ENCODE measurements around the gene AGRN. TPM values are rescaled to one million over a fixed set of nuclear protein-coding genes. Genes with fewer than 3 reads are reported as not detected.

Gene AGRN
- total and polyA plus RNA-seq, 4 donors, result 1.8 to 22.4 (median 16.9) TPM

- peaks cover 0 to 13% (median 3%) of the 10 kb centered on the region in 4 donors for H3K36me3 ChIP-seq (ENCODE audit: control insufficient read depth in 4 of 4, insufficient read depth in 3 of 4, low read depth in 1 of 4, low read length in 3 of 4)
- TF ChIP-seq RXRA (IDR thresholded peaks at IDR 0.05) (no peak), MAX (IDR thresholded peaks at IDR 0.05) (no peak), SP1 (IDR thresholded peaks at IDR 0.05) (no peak), NR2F2 (IDR thresholded peaks at IDR 0.05) (no peak), CTCF (IDR thresholded peaks at IDR 0.05; ENCODE audit: low read depth, low read length, missing input control) (no peak)
- 95% methylated on average over 15 of the region's 15 CpGs for WGBS
- DNase-seq (ENCODE audit: low spot score), result no peak
- peaks cover 0 to 2% (median under 1%) of the 10 kb centered on the region in 4 donors for H3K4me1 ChIP-seq (ENCODE audit: control insufficient read depth in 4 of 4, insufficient read depth in 4 of 4, low read length in 3 of 4)
- no peak overlapping the region for H3K27ac ChIP-seq (ENCODE audit: low read depth in 1 of 2, low read length in 2 of 2)
- H3K9me3 ChIP-seq (ENCODE audit: control insufficient read depth in 4 of 4, low read length in 3 of 4), result no peaks in the 10 kb centered on the region
- no peak overlapping the region for H3K9ac ChIP-seq (ENCODE audit: low read depth in 1 of 2, low read length in 2 of 2)
- no peak overlapping the region for H3K4me3 ChIP-seq (ENCODE audit: low read depth in 1 of 3, low read length in 3 of 3)
- H3K27me3 ChIP-seq (ENCODE audit: control insufficient read depth in 4 of 4, insufficient read depth in 4 of 4, low read length in 3 of 4), result no peaks in the 10 kb centered on the region
Measured at GRCh38 chr1:1053022-1053421, 33.1 kb downstream of the AGRN start.

- Histone ChIP-seq H3K4me3 (ENCODE audit: low read depth in 1 of 3, low read length in 3 of 3) (no peak overlapping the region), H3K4me1 (ENCODE audit: control insufficient read depth in 4 of 4, insufficient read depth in 4 of 4, low read length in 3 of 4) (peaks cover under 1 to 8% (median 4%) of the 10 kb centered on the region in 4 donors), H3K9ac (ENCODE audit: low read depth in 1 of 2, low read length in 2 of 2) (no peak overlapping the region), H3K36me3 (ENCODE audit: control insufficient read depth in 4 of 4, insufficient read depth in 3 of 4, low read depth in 1 of 4, low read length in 3 of 4) (peaks cover 0 to 13% (median 3%) of the 10 kb centered on the region in 4 donors), H3K9me3 (ENCODE audit: control insufficient read depth in 4 of 4, low read length in 3 of 4) (no peaks in the 10 kb centered on the region), H3K27me3 (ENCODE audit: control insufficient read depth in 4 of 4, insufficient read depth in 4 of 4, low read length in 3 of 4) (no peaks in the 10 kb centered on the region), H3K27ac (ENCODE audit: low read depth in 1 of 2, low read length in 2 of 2) (no peak overlapping the region)
- TF ChIP-seq ATF3 (IDR thresholded peaks at IDR 0.05), result no peak
- TF ChIP-seq FOXA1 (IDR thresholded peaks at IDR 0.05), result no peak
- TF ChIP-seq EGR1 (IDR thresholded peaks at IDR 0.05; ENCODE audit: low read depth in 2 of 2), result no peak
- TF ChIP-seq RXRA (IDR thresholded peaks at IDR 0.05), result no peak
- no peak for TF ChIP-seq HNF4A (conservative IDR thresholded peaks at IDR 0.05)
- no peak for TF ChIP-seq MAX (IDR thresholded peaks at IDR 0.05)
- no peak for TF ChIP-seq TAF1 (conservative IDR thresholded peaks at IDR 0.05)
- no peak for TF ChIP-seq ZBTB33 (IDR thresholded peaks at IDR 0.05)
- TF ChIP-seq JUND (IDR thresholded peaks at IDR 0.05), result no peak
- DNase-seq (ENCODE audit: low spot score), result no peak
- WGBS, result 96% methylated on average over 18 of the region's 18 CpGs
Measured at GRCh38 chr1:1053682-1054081, 33.8 kb downstream of the AGRN start.

- peaks cover 0 to 13% (median 2%) of the 10 kb centered on the region in 4 donors for H3K36me3 ChIP-seq (ENCODE audit: control insufficient read depth in 4 of 4, insufficient read depth in 3 of 4, low read depth in 1 of 4, low read length in 3 of 4)
- no peak overlapping the region for H3K4me3 ChIP-seq (ENCODE audit: low read depth in 1 of 3, low read length in 3 of 3)
- no peak overlapping the region for H3K27ac ChIP-seq (ENCODE audit: low read depth in 1 of 2, low read length in 2 of 2)
- no peaks in the 10 kb centered on the region for H3K9me3 ChIP-seq (ENCODE audit: control insufficient read depth in 4 of 4, low read length in 3 of 4)
- no peak overlapping the region for H3K9ac ChIP-seq (ENCODE audit: low read depth in 1 of 2, low read length in 2 of 2)
- 96% methylated on average over 18 of the region's 18 CpGs for WGBS
- peaks cover 5 to 12% (median 9%) of the 10 kb centered on the region in 4 donors for H3K4me1 ChIP-seq (ENCODE audit: control insufficient read depth in 4 of 4, insufficient read depth in 4 of 4, low read length in 3 of 4)
- no peak for DNase-seq (ENCODE audit: low spot score)
- TF ChIP-seq MAX (IDR thresholded peaks at IDR 0.05) (no peak), EGR1 (IDR thresholded peaks at IDR 0.05; ENCODE audit: low read depth in 2 of 2) (no peak), RXRA (IDR thresholded peaks at IDR 0.05) (no peak), ATF3 (IDR thresholded peaks at IDR 0.05) (no peak), SP1 (IDR thresholded peaks at IDR 0.05) (no peak)
- H3K27me3 ChIP-seq (ENCODE audit: control insufficient read depth in 4 of 4, insufficient read depth in 4 of 4, low read length in 3 of 4), result no peaks in the 10 kb centered on the region
Measured at GRCh38 chr1:1054099-1054700, 34.3 kb downstream of the AGRN start.
